Right cardiac atrium (tissue), 5 donors: Measurements from ENCODE around the gene VPS4B. TPM values are rescaled to one million over a fixed set of nuclear protein-coding genes. Genes with fewer than 3 reads are reported as not detected.
"Not testable (repeated sequence)": the region's sequence is repeated elsewhere in the genome, so short reads cannot be mapped to it uniquely, and the experiment has no call there.

Experiments
- ATAC-seq, 2 donors: fragments of 200-7000 bp; cut with Tn5 transposase; one replicate each; pipeline versions ENCODE4 v1.8.0 to v1.9.1; 2020; ENCODE audit warnings: moderate library complexity in 2 of 2, mild to moderate bottlenecking in 1 of 2
- DNase-seq, 3 donors: peaks; one replicate each; pipeline ENCODE4 v3.0.0-alpha.2; 2020
- H3K27ac ChIP-seq: one replicate; pipeline ENCODE4 v1.5.1; 2013; ENCODE audit warnings: mild to moderate bottlenecking, low read length, control low read depth, moderate library complexity
- H3K27me3 ChIP-seq: one replicate; pipeline ENCODE4 v1.6.1; 2013; ENCODE audit not compliant: control insufficient read depth, insufficient read depth
- H3K4me1 ChIP-seq: one replicate; pipeline ENCODE4 v1.6.1; 2013; ENCODE audit warnings: low read length; ENCODE audit not compliant: control insufficient read depth, insufficient read depth
- H3K4me3 ChIP-seq: one replicate; pipeline ENCODE4 v1.5.1; 2013; ENCODE audit warnings: low read length, control low read depth
- H3K9me3 ChIP-seq: one replicate; pipeline ENCODE4 v1.6.1; 2013; ENCODE audit warnings: low read length; ENCODE audit not compliant: control insufficient read depth
- WGBS: extraction: QIAGEN DNeasy Blood & Tissue Kit; methylation state at CpG from one replicate; pipeline ENCODE4 v1.1.7; 2013; 5-methylcytosine and 5-hydroxymethylcytosine counted together
- intact Hi-C, 4 donors: fragments of 100-400 bp; cut with DNase I; formaldehyde crosslinking; loops; one replicate each; pipeline versions ENCODE4 v1.11.0 to v1.14.0; 2022 to 2023
- polyA plus RNA-seq: library from polyadenylated mRNA; stranded (reverse); fragments of 200-250 nt; gene quantifications from one replicate; pipeline ENCODE4 v1.2.3, GENCODE V29; 2013
- total RNA-seq, 4 donors: library from RNA; stranded (reverse); fragmentation: NEBNext Ultra II Directional; extraction: Animal tissue kit (Norgen Biotek cat#: 25700); gene quantifications; one replicate each; pipeline ENCODE4 v1.2.1, GENCODE V29; 2021
- donor health status: healthy with polysubstance abuse.
- donor health status: DM: no; HTN: yes; CAD: no.
- donor health status: DM: no; HTN: no; CAD: no.
- donor health status: DM: no; HTN: yes; CAD: no; lungs with severe emphysema.
- donor health status: DM: yes; HTN: yes; CAD: no.

The VPS4B gene
- total and polyA plus RNA-seq, 5 donors: 8.0 to 28.8 (median 27.2) TPM

- Histone ChIP-seq H3K27me3 (no peaks in the 10 kb centered on the region), H3K9me3 (no peaks in the 10 kb centered on the region), H3K27ac (no peak overlapping the region), H3K4me1 (no peaks in the 10 kb centered on the region), H3K4me3 (no peak overlapping the region)
- DNase-seq: no peak
- no peak for ATAC-seq
- intact Hi-C loops: no loop called here
- 68% methylated on average over 1 of the region's 1 CpG for WGBS
These were observed 47.7 kb downstream of the VPS4B start for GRCh38 chr18:63374540-63374939.

DNA sequence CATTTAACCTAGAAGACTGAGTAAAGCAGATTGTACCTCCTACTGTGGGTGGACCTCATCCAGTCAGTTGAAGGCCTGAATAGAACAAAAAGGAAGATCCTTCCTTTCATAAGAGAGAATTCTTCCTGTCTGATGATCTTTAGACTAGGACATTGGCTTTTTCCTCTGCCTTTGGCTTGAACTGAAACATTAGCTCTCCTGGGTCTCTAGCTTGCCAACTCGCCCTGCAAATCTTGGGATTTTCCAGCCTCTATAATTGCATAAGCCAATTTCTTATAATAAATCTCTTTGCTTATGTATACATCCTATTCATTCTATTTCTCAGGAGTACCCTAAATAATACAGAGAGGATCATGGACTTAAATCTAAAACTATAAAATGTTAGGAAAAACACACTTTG lies 49.1 kb downstream of the VPS4B start:
- intact Hi-C loops: no loop called here
- 88% methylated on average over 1 of the region's 1 CpG for WGBS
- H3K27me3 ChIP-seq: no peaks in the 10 kb centered on the region
- no peaks in the 10 kb centered on the region for H3K9me3 ChIP-seq
- H3K4me1 ChIP-seq: no peaks in the 10 kb centered on the region
- no peak overlapping the region for H3K27ac ChIP-seq
- no peak for ATAC-seq
- no peak for DNase-seq
- H3K4me3 ChIP-seq: no peak overlapping the region

DNA sequence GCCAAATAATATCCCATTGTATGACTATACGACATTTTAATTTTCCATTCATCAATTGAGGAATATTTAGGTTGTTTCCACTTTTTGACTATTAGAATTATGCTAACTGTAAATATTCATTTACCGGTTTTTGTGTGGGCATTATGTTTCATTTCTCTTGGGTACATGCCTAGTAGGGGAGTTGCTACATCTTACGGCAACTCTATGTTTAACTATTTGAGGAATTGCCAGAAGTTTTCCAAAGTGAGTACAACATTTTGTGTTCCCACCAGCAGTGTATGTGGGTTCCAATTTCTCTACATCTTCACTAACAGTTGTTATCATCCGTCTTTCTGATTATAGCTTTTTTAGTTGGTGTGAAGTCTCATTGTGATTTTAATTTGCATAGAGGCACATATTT lies 53.7 kb downstream of the VPS4B start:
- no peaks in the 10 kb centered on the region for H3K9me3 ChIP-seq
- H3K27ac ChIP-seq: no peak overlapping the region
- ATAC-seq (no peak), DNase-seq (no peak)
- no peaks in the 10 kb centered on the region for H3K4me1 ChIP-seq
- intact Hi-C loops: no loop called here
- 67% methylated on average over 4 of the region's 4 CpGs for WGBS
- no peak overlapping the region for H3K4me3 ChIP-seq
- no peaks in the 10 kb centered on the region for H3K27me3 ChIP-seq

DNA sequence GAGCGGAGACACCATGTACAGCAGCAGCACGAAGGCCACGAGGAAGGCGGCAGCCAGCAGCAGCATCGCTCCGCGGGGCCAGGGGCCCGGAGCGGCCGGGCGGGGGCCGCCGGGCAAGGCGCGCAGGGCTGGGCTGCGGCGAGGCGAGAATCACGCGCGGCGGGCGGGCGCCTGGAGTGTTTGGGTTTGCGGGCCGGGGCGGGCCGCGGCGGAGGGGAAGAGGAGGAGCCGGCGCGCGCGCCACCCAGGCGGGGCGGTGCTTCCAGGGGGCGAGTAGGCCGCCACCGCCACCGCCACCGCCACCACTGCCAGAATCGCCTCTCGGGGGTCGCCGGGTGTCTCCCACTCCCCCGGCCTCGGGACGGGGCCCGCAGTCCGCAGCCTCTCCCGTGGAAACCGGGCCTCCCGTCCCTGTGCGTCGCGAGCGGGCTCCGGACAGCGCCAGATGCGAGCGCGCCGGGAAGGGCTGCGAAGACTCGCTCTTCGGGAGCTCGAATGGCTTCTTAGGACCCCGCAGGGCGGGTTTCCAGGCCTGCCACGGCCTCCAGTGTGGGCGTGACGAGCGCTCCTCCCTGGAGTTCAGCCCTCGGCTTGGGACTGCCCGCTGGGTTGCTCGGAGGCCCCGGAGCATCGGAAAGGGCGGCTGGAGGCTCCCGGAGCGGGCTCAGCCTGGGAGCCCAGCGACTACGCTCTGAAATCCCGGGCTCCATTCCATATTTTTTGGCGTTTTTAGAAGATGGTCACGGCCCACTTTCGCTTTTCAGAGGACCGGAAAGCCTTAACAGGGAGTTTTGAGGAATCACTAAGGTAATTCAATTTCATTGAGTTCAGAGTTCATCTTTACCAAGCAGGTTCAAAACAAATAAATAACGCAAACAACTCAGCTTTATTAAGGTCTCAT lies 55.0 kb downstream of the VPS4B start, which contains the start of gene KDSR:
Gene KDSR, minus strand, starts transcription at position 154 of the 901 bp plus-strand sequence. Its CDS starts 88 bp downstream, at position 66.
- no peaks in the 10 kb centered on the region for H3K27me3 ChIP-seq
- intact Hi-C loops: no loop called here
- peak; percentile 99 for ATAC-seq
- H3K4me3 ChIP-seq: peak within 1 kb of the TSS; percentile 61
- under 1% methylated on average over 90 of the region's 90 CpGs for WGBS
- DNase-seq: peak; percentile 97 to 99 (median 99)
- no peaks in the 10 kb centered on the region for H3K9me3 ChIP-seq
- no peaks in the 10 kb centered on the region for H3K4me1 ChIP-seq
- peak within 1 kb of the TSS; percentile 98 for H3K27ac ChIP-seq

- under 1% methylated on average over 65 of the region's 65 CpGs for WGBS
- DNase-seq (peak; percentile 42 to 71 (median 63)), ATAC-seq (peak; percentile 4 to 29)
- intact Hi-C loops: no loop called here
- H3K27ac ChIP-seq: peak overlapping the region; percentile 81
- H3K9me3 ChIP-seq: no peaks in the 10 kb centered on the region
- H3K4me3 ChIP-seq: peak overlapping the region; percentile 61
- H3K4me1 ChIP-seq: no peaks in the 10 kb centered on the region
- H3K27me3 ChIP-seq: no peaks in the 10 kb centered on the region
These were observed 55.8 kb downstream of the VPS4B start for GRCh38 chr18:63366213-63367052.

DNA sequence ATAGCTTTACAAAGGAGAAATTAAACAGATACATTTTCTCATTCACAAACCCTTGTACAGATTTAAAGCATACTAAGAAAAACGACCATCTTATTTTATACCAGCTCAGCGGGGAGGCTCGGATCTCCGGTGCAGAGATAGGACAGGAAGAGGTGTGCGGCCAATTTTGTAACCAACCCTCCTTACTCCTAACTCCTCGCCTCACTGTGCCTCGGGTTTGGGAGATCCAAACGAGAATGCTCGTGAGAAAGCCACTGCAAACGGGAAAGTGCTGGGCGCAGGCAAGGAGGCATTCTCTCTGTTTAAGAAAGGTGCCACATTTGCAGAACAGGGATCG lies 56.4 kb downstream of the VPS4B start:
- Histone ChIP-seq H3K27me3 (no peaks in the 10 kb centered on the region), H3K4me1 (no peaks in the 10 kb centered on the region), H3K4me3 (peak overlapping the region; percentile 61), H3K27ac (peak overlapping the region; percentile 81), H3K9me3 (no peaks in the 10 kb centered on the region)
- ATAC-seq (no peak), DNase-seq (peak in 1 of 3 donors; percentile 23)
- intact Hi-C loops: no loop called here
- 2% methylated on average over 12 of the region's 12 CpGs for WGBS

GRCh38 chr18:63363951-63364350 lies 58.3 kb downstream of the VPS4B start:
- Histone ChIP-seq H3K4me1 (no peaks in the 10 kb centered on the region), H3K27me3 (no peaks in the 10 kb centered on the region), H3K4me3 (no peak overlapping the region), H3K27ac (no peak overlapping the region), H3K9me3 (no peaks in the 10 kb centered on the region)
- intact Hi-C loops: no loop called here
- DNase-seq (no peak), ATAC-seq (no peak)
- WGBS: 40% methylated on average over 2 of the region's 2 CpGs

GRCh38 chr18:63363420-63363819 lies 58.9 kb downstream of the VPS4B start:
- H3K27ac ChIP-seq, H3K4me3 ChIP-seq, DNase-seq, ATAC-seq, H3K9me3 ChIP-seq, H3K27me3 ChIP-seq, intact Hi-C loops, H3K4me1 ChIP-seq: not testable (repeated sequence)
- WGBS: no CpG with 5 or more reads among the region's 2 CpGs

DNA sequence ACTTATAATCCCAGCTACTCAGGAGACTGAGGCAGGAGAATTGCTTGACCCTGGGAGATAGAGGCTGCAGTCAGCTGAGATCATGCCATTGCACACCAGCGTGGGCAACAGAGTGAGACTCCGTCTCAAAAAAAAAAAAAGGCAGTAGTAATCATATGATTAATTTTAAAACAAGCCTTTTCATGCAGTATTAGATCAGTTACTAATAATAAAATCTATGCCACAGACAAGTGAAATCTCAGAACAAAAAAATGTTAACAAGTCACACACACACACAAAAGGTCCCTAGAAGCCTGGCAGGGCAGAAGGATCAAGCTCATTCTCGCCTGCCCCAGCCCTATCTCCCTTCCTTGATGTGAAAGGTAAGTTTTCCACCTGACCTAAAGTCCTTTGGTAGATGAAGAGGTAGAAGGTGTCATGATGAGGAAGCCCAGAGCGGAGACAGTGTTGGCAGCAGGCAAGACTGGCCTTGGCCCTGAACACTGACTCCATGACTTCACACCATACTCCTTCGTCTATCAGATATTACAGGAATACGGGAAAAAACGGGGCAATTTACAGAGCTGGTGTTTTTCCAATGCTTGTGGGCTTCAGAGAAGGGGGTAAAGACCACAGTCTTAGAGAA lies 65.9 kb downstream of the VPS4B start:
- no peaks in the 10 kb centered on the region for H3K4me1 ChIP-seq
- no peaks in the 10 kb centered on the region for H3K27me3 ChIP-seq
- peak overlapping the region; percentile 57 for H3K27ac ChIP-seq
- H3K9me3 ChIP-seq: no peaks in the 10 kb centered on the region
- ATAC-seq (no peak), DNase-seq (no peak)
- H3K4me3 ChIP-seq: no peak overlapping the region
- WGBS: 66% methylated on average over 7 of the region's 7 CpGs
- intact Hi-C loops: no loop called here

- 50% methylated on average over 2 of the region's 2 CpGs for WGBS
- intact Hi-C loops: no loop called here
- Histone ChIP-seq H3K9me3 (no peaks in the 10 kb centered on the region), H3K27me3 (no peaks in the 10 kb centered on the region), H3K4me1 (peaks cover 6% of the 10 kb centered on the region), H3K4me3 (no peak overlapping the region), H3K27ac (no peak overlapping the region)
- no peak for ATAC-seq
- DNase-seq: no peak
These were observed 72.0 kb downstream of the VPS4B start for GRCh38 chr18:63350230-63350629.
